ENCODE measurements around the gene UBAC1.

- TF ChIP-seq RAD21 (IDR thresholded peaks at IDR 0.05; ENCODE audit: low read depth) (no peak), TAF1 (IDR thresholded peaks at IDR 0.05; ENCODE audit: low read depth) (no peak), MAX (IDR thresholded peaks at IDR 0.05) (no peak), CREB1 (IDR thresholded peaks at IDR 0.05; ENCODE audit: low read depth) (no peak), EP300 (IDR thresholded peaks at IDR 0.05; ENCODE audit: borderline replicate concordance) (no peak), YY1 (IDR thresholded peaks at IDR 0.05; ENCODE audit: low read depth) (no peak), TEAD4 (IDR thresholded peaks at IDR 0.05) (no peak), REST (IDR thresholded peaks at IDR 0.05; ENCODE audit: low read depth) (no peak), EGR1 (IDR thresholded peaks at IDR 0.05) (no peak), CEBPB (IDR thresholded peaks at IDR 0.05) (no peak), FOXM1 (IDR thresholded peaks at IDR 0.05; ENCODE audit: borderline replicate concordance, low read depth) (no peak), NFIC (IDR thresholded peaks at IDR 0.05) (no peak)
Observed at GRCh38 chr9:135948968-135949367, 12.2 kb downstream of the UBAC1 start.

Data from Ishikawa (cell line).